Panc1 (cell line): Measurements from ENCODE around the gene MPPED2. TPM values are rescaled to one million over a fixed set of nuclear protein-coding genes. Genes with fewer than 3 reads are reported as not detected.

Experiments used
- ATAC-seq: fragments of 200-7000 bp; cut with Tn5 transposase; 2 replicates; pipeline ENCODE4 v1.9.1; 2020; ENCODE audit warnings: mild to moderate bottlenecking, moderate library complexity
- BruUV-seq: library from RNA; stranded (reverse); fragments of 400-500 nt; replicated peaks from 2 replicates; lab custom pipeline; 2021; lab: Mats Ljungman, UMichigan
- CTCF ChIA-PET: fragments of 300-600 bp; sonication (Branson Sonifier 250); formaldehyde crosslinking; loops from one replicate; lab custom pipeline; 2022; ENCODE audit warnings: antibody characterized with exemption; lab: Charles Lee
- POLR2A ChIA-PET: fragments of 300-600 bp; sonication (Branson Sonifier 250); formaldehyde crosslinking; loops from one replicate; lab custom pipeline; 2022; ENCODE audit warnings: antibody characterized with exemption; lab: Charles Lee
- DNase-seq: peaks from one replicate; pipeline ENCODE4 v3.0.0-alpha.2; 2010; ENCODE audit warnings: low read depth, low spot score
- H3K27ac ChIP-seq: 2 replicates; pipeline ENCODE4 v1.5.1; 2011; ENCODE audit warnings: mild to moderate bottlenecking, low read length, inconsistent platforms
- H3K27me3 ChIP-seq: fragments of 200-500 bp; sonication (Bioruptor generic); 2 replicates; pipeline ENCODE4 v1.6.0; 2014; ENCODE audit warnings: low read length, inconsistent platforms; ENCODE audit not compliant: control insufficient read depth, insufficient read depth
- H3K36me3 ChIP-seq: fragments of 200-500 bp; sonication (Bioruptor generic); 2 replicates; pipeline ENCODE4 v1.5.1; 2014; ENCODE audit warnings: inconsistent platforms, mild to moderate bottlenecking, low read length, moderate library complexity; ENCODE audit not compliant: control insufficient read depth, insufficient read depth
- H3K4me1 ChIP-seq: 2 replicates; pipeline ENCODE4 v1.5.1; 2011; ENCODE audit warnings: inconsistent platforms, mild to moderate bottlenecking, low read length, moderate library complexity; ENCODE audit not compliant: control insufficient read depth, insufficient read depth
- H3K4me3 ChIP-seq, 2 experiments: 2 replicates each; pipeline ENCODE4 v1.5.1; 2011 to 2012; ENCODE audit warnings: low read depth in 2 of 2, low read length in 2 of 2, mild to moderate bottlenecking in 2 of 2, inconsistent platforms in 1 of 2, moderate library complexity in 1 of 2
- H3K9me3 ChIP-seq: fragments of 200-500 bp; sonication (Bioruptor generic); 2 replicates; pipeline ENCODE4 v1.5.1; 2014; ENCODE audit warnings: low read depth, mild to moderate bottlenecking, inconsistent platforms, low read length, moderate library complexity; ENCODE audit not compliant: control insufficient read depth, insufficient read depth
- POLR2AphosphoS5 ChIP-seq: IDR thresholded peaks from 2 replicates; pipeline ENCODE4 v1.6.1; 2012; ENCODE audit warnings: mild to moderate bottlenecking, low read depth, low read length, moderate library complexity
- REST ChIP-seq, 2 experiments: IDR thresholded peaks; 2 replicates each; pipeline ENCODE4 v1.6.1; 2011 to 2012; ENCODE audit warnings: low read depth in 2 of 2, control low read depth in 1 of 2, low read length in 1 of 2, mild to moderate bottlenecking in 1 of 2, moderate library complexity in 1 of 2; ENCODE audit not compliant: insufficient read depth in 1 of 2
- SIN3A ChIP-seq: IDR thresholded peaks from 2 replicates; pipeline ENCODE4 v1.6.1; 2012; ENCODE audit warnings: low read depth, mild to moderate bottlenecking, low read length, moderate library complexity, borderline replicate concordance; ENCODE audit not compliant: insufficient read depth
- TCF7L2 ChIP-seq: IDR thresholded peaks from 2 replicates; pipeline ENCODE4 v1.6.1; 2011; ENCODE audit warnings: mild to moderate bottlenecking, low read depth, low read length, inconsistent platforms
- in situ Hi-C: cut with HindIII; loops from 2 replicates; pipeline ENCODE4 v1.10.0; 2016; ENCODE audit warnings: low sequenced_read_pairs, low pct_unique_long_range_greater_than_20kb
- intact Hi-C: fragments of 100-400 bp; cut with micrococcal nuclease; formaldehyde crosslinking; loops from one replicate; pipeline ENCODE4 v1.10.0; 2022; ENCODE audit not compliant: unreplicated experiment
- total RNA-seq: library from RNA; stranded (reverse); gene quantifications from one replicate; pipeline ENCODE4 v1.2.1, GENCODE V29; 2021; ENCODE audit not compliant: unreplicated experiment
- TF ChIP-seq, protein P1 (sequence below): fragments of 450-650 bp; IDR thresholded peaks from 2 replicates; pipeline ENCODE4 v1.5.1; 2017; ENCODE audit warnings: mild to moderate bottlenecking

Gene MPPED2
- total RNA-seq, 1 experiment from 2014 or later = not detected

GRCh38 chr11:30582726-30583125 lies 3.4 kb downstream of the MPPED2 start:
- Histone ChIP-seq H3K36me3 (no peaks in the 10 kb centered on the region), H3K4me1 (no peaks in the 10 kb centered on the region), H3K4me3 (no peak overlapping the region), H3K27me3 (peaks cover 9% of the 10 kb centered on the region), H3K27ac (no peak overlapping the region), H3K9me3 (no peaks in the 10 kb centered on the region)
- CTCF ChIA-PET = no interaction called here
- intact Hi-C loops = no loop called here
- POLR2A ChIA-PET = no interaction called here
- BruUV-seq = no TSS peak
- TF ChIP-seq, protein P1, sequence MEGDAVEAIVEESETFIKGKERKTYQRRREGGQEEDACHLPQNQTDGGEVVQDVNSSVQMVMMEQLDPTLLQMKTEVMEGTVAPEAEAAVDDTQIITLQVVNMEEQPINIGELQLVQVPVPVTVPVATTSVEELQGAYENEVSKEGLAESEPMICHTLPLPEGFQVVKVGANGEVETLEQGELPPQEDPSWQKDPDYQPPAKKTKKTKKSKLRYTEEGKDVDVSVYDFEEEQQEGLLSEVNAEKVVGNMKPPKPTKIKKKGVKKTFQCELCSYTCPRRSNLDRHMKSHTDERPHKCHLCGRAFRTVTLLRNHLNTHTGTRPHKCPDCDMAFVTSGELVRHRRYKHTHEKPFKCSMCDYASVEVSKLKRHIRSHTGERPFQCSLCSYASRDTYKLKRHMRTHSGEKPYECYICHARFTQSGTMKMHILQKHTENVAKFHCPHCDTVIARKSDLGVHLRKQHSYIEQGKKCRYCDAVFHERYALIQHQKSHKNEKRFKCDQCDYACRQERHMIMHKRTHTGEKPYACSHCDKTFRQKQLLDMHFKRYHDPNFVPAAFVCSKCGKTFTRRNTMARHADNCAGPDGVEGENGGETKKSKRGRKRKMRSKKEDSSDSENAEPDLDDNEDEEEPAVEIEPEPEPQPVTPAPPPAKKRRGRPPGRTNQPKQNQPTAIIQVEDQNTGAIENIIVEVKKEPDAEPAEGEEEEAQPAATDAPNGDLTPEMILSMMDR = no peak
- no peak for TF ChIP-seq SIN3A
- TF ChIP-seq POLR2AphosphoS5 = no peak
- no peak for TF ChIP-seq REST (IDR thresholded peaks at IDR 0.05; ENCODE audit: insufficient read depth in 1 of 2, low read depth in 2 of 2, low read length in 1 of 2)
- TF ChIP-seq TCF7L2 = no peak
- ATAC-seq (no peak), DNase-seq (no peak)
- in situ Hi-C loops = no loop called here

DNA sequence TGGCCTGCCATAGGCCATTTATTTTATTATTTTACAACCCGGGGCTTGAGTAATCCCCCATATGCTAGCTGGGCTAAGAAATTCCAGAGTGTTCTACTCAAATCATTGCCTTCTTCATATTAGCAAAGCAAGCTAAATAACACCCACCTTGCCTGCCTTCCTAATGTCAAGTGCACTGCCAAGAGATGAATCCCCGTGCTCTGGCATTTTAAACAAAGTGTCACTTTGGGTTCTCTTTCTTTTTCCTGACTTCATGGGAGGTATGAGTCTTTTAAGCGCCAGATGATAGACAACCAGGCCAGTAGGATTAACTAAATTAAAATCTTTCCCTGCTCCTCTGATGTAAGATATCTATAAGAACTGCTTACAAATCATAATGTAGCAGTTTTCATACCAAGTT lies 4.5 kb downstream of the MPPED2 start:
- CTCF ChIA-PET = no interaction called here
- TF ChIP-seq TCF7L2 (no peak), SIN3A (no peak), REST (IDR thresholded peaks at IDR 0.05; ENCODE audit: insufficient read depth in 1 of 2, low read depth in 2 of 2, low read length in 1 of 2) (no peak), POLR2AphosphoS5 (no peak)
- TF ChIP-seq, protein P1 = no peak
- Histone ChIP-seq H3K4me1 (no peaks in the 10 kb centered on the region), H3K27ac (no peak overlapping the region), H3K36me3 (no peaks in the 10 kb centered on the region), H3K4me3 (no peak overlapping the region), H3K27me3 (peaks cover 4% of the 10 kb centered on the region), H3K9me3 (no peaks in the 10 kb centered on the region)
- DNase-seq (no peak), ATAC-seq (no peak)
- POLR2A ChIA-PET = no interaction called here
- intact Hi-C loops = no loop called here
- in situ Hi-C loops = no loop called here
- BruUV-seq = no TSS peak
